ENCODE results near the gene SDHAF4.
A peak's percentile ranks its signal among the peaks of the same experiment; 100 is the strongest.
"Not testable (repeated sequence)": the region's sequence is repeated elsewhere in the genome, so short reads cannot be mapped to it uniquely, and the experiment has no call there.

Gene SDHAF4

DNA sequence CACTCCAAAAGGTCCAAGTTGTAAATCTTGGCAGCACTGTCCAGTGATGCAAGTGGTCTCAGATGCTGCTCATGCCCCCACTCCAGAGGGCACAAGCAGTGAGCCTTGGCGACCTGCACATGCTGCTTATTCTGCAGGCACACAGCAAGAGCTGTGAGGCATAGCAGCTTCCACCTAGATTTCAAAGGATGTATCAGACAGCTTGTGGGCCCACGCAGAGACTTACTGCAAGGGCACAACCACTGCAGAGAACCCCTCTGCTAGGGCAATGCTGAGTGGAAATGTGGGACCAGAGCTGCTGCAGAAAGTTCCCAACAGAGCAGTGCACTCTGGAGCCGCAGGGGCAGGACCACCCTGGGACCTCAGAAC, 26.4 kb downstream of the SDHAF4 start:
- no peak for DNase-seq

DNA sequence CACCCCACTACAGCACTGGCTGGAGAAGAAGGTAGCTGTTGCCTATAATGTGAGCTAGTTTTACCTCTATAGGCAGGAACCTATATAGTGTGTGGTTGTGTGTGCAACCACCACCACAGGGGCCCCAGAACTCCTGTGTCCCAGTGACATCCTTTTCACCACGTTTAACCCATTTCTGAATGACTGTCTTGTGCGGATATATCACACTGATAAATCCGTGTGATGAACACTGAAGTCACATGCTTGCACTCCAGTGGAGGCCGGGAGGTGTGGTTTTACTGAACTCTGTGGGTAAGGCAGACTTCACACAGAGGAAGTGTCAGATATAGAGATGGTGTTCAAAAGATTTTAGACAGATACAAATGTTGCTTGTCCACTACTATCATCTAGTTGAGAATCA, 32.5 kb downstream of the SDHAF4 start:
- DNase-seq = peak in 1 of 5 donors; percentile 54

DNA sequence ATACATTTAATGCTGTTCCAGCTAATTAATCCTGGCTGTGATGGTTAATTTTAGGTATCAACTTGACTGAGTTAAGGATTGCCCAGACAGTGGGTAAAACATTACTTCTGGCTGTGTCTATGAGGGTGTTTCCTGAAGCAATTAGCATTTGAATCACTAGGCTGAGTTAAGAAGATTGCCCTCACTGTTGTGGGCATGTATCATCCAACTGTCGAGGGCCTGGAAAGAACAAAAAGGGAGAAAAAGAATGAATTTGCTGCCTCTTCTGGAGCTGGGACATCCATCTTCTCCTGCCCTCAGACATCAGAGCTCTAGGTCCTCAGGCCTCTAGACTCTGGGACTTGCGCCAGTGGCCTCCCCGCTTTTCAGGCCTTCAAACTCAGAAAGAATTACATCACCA, 34.3 kb downstream of the SDHAF4 start:
- DNase-seq = no peak

DNA sequence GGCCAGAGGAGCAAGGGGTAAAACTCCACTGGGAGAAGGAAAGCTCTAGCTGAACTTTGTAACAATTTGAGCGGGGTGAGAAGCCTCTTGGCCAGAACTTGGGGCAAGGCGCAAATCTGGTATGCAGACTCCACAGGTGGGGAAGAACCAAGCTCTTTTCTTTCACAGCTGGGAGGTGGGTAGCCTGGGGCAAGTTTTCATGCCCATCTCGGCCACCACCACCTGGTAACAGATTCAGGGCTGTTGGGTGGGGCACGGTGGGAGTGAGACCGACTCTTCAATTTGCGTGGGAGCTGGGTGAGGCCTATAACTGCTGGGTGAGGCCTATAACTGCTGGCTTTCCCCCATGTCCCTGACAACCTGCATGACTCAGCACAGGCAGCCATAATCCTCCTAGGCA, 37.5 kb downstream of the SDHAF4 start:
- DNase-seq = no peak

DNA sequence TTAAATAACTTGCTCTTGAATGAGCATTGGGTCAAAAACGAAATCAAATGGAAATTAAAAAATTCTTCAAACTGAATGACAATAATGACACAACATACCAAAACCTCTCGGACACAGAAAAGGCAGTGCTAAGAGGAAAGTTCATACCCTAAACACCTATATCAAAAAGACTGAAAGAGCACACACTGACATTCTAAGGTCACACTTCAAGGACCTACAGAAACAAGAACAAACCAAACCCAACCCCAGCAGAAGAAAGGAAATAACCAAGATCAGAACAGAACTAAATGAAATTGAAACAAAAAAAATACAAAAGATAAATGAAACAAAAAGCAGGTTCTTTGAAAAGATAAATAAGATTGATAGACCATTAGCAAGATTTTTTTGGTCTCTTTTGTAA, 40.6 kb downstream of the SDHAF4 start:
- not testable (repeated sequence) for DNase-seq

DNA sequence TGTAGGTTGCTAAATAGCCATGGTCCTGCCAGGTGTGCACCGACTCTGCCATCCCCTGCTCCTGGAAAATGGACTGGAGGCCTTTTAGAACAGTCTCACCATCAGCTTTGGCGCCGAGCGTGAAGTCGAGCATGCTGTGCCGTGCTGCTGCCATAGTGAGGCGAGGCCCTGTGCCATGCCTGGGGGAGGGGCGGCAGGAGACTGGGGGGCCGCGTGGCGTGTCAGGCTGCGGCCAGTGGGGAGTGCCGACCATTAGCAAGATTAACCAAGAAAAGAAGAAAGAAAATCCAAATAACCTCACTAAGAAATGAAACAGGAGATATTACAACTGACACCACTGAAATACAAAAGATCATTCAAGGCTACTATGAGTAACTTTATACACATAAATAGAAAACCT, 42.5 kb downstream of the SDHAF4 start:
- not testable (repeated sequence) for DNase-seq

DNA sequence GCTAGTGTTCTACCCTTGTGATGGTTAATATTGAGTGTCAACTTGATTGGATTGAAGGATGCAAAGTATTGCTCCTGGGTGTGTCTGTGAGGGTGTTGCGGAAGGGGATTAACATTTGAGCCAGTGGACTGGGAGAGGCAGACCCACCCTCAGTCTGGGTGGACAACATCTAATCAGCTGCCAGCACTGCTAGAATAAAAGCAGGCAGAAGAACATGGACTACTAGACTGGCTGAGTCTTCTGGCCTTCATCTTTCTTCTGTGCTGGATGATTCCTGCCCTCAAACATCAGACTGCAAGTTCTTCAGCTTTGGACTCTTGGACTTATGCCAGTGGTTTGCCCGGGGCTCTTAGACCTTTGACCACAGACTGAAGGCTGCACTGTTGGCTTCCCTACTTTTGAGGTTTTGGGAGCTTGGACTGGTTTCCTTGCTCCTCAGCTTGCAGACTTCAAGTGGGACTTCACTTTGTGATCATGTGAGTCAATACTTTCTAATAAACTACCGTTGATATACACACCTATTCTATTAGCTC, 50.1 kb downstream of the SDHAF4 start:
- no peak for DNase-seq

DNA sequence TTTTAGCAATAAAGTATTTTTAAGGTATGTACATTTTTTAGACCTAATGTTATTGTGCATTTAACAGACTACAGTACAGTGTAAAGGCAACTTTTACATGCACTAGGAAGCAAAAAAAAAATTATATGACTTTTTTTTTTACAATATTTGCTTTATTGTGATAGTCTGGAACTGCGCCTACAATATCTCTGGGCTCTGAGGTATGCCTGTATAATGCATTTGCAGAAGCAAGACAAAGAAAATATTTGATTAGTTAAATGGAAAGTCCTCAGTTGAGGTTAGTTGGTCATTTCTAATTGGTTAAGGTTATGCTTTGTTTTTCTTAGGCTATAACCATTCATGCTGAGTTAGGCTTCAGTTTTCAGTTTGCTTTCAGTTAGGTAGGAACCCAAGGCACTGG, 54.0 kb downstream of the SDHAF4 start:
- DNase-seq = no peak

DNA sequence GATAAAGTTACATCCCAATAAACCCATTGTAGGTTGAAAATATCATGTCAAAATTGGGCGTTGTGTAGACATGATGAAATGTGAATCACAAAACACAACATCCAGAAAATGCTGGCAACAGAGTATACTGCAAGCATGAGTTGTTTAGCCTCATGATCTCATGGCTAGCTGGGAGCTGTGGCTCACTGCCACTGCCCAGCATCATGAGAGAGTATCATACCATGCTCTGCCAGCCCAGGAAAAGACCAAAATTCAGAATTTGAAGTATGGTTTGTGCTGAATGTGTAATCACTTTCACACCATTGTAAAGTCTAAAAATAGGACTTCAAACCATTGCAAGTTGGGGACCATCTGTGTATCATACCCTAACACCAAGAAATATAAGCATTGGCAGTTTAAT, 55.7 kb downstream of the SDHAF4 start:
- no peak for DNase-seq

DNA sequence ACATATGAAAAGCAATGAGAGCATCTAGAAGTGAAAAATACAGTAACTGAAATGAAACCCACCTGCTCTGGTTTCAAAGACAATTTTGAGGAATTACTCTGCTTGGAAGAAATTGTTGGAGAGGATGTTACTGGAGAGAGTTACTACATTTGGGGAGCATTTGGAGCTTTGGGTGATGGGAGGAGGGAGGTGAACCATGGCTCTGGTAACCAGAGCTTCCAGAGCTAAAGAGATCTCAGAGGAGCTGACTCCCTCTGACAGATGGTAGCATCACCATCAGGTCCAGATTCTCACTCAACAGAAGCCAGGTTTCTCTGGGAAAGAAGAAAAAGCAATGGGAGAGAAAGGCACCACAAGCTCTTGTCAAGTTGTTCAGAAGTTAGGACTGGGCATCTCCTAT, 58.7 kb downstream of the SDHAF4 start:
- no peak for DNase-seq

DNA sequence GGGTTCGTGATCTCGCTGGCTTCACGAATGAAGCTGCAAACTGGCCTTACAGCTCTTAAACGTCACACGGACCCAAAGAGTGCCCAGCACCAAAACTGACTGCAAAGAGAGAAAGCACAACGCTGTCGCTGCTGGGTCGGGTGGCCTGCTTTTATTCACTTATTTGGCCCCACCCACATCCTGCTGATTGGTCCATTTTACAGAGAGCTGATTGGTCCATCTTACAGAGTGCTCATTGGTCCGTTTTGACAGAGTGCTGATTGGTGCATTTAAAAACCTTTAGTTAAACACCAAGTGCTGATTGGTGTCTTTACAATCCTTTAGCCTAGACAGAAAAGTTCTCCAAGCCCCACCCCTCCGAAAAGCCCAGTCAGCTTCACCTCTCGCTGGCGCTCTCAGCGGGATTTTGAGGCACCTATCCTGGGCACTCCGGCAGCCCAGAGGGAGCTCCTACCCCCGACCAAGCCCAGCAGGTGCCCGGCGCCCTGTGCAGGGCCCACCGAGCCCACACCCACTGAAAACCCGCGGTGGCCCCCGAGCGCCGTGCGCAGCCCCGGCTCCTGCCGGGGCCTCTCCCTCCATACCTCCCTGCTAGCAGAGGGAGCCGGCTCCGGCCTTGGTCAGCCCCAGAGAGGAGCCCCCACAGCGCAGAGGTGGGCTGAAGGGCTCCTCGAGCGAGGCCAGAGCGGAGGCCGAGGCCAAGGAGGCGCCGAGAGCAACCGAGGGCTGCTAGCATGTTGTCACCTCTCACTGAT, 60.9 kb downstream of the SDHAF4 start:
- no peak for DNase-seq

DNA sequence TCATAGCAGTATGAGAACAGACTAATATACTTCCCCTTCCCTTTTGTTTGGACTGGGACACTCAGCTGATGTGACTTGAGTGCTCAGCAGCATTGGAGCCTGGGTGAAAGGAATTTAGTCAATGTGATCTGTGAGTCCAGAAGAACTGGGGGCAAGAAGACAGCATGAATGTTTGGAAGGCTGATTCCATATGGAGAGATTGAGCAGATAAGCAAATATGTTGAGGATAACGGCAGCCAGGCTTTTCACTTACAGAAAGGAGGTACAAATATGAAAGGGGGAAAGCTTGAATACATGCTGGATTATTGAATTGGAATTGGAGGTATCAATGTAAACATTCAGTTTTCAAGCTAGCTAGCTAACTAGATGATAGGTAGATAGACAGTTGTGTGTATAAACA, 63.2 kb downstream of the SDHAF4 start:
- DNase-seq = no peak

DNA sequence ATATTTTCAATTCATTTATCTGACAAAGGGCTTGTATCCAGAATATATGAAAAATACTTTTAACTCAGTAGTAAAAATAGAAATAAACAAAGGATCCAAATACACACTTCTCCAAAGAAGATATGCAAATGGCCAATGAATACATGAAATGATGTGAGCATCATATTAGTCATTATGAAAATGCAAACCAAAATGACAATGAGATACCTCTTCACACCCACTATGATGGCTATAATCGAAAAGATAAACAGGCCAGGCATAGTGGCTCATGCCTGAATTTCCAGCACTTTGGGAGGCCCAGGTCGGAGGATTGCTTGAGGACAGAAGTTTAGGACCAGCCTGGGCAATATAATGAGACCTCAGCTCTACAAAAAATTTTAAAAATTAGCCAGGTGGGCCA, 67.1 kb downstream of the SDHAF4 start:
- DNase-seq = no peak

DNA sequence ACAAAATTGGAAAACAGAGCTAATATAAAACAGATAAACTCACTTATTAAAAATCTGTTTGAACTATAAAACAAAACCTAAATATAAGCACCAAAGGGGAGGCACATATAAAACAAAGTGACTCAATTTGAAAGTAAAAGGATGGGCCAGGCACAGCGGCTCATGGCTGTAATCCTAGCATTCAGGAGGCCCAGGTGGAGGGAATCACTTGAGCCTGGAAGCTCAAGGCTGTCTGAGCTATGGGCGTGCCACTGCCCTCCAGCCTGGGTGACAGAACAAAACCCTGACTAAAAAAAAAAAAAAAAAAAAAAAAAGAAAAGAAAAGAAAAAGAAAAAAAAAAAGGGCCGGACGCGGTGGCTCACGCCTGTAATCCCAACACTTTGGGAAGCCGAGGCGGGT, 69.9 kb downstream of the SDHAF4 start:
- no peak for DNase-seq

DNA sequence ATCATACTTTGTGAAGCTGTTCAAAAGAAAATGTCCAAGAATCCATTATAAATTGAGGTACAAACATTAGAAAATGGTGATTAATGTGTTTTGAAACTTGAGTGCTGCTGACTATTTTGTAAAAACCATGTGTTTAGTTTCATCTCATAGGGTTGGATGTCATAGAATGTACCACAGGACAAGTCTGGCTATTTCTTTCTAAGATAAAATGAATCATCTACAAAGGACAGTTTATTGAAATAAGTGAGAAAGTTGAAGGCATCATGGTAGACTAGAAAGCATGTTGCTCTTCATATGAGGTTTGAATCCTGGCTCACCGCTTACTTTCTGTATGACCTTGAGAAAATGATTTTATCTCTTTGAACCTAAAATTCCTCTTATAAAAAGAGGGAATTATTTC, 71.7 kb downstream of the SDHAF4 start:
- no peak for DNase-seq

Measured in T-helper 1 cell (primary cell).